ENCODE results near the gene SIVA1.
"Not testable (repeated sequence)": the region's sequence is repeated elsewhere in the genome, so short reads cannot be mapped to it uniquely, and the experiment has no call there.

SIVA1 gene

DNA sequence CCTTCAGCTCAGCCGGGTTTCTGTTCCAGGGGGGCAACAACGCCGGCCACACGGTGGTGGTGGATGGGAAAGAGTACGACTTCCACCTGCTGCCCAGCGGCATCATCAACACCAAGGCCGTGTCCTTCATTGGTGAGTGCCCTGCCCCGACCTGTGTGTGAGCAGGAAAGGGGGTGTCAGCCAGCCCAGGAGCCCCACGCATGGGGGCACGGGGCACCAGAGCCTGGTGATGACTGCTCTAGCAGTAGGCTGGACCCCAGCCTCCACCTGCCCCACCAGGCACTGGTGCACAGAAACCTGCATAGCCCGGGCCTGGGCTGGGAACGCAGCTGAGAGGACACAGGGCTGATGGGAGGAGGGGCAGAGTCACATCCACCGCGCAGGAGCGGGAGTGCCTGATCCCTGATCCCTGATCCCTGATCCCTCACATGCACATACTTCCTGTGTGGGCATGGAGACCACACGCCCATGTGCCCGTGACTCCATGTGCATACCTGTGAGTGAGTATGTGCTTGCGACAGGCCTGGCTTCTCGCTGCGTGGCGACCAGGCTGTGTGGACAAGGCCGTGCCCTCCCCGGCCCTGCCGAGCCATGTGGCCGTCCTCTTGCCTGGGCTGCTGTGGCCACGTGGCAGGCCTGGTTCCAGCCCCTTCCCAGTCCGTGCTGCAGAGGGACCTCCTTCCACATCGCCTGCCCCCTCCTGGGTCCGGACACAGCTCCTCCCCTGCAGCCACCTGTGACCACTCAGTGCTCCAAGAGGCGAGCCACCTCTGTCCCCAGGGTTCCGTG lies 17.8 kb upstream of the SIVA1 start:
- no peak for DNase-seq (ENCODE audit: low spot score)

DNA sequence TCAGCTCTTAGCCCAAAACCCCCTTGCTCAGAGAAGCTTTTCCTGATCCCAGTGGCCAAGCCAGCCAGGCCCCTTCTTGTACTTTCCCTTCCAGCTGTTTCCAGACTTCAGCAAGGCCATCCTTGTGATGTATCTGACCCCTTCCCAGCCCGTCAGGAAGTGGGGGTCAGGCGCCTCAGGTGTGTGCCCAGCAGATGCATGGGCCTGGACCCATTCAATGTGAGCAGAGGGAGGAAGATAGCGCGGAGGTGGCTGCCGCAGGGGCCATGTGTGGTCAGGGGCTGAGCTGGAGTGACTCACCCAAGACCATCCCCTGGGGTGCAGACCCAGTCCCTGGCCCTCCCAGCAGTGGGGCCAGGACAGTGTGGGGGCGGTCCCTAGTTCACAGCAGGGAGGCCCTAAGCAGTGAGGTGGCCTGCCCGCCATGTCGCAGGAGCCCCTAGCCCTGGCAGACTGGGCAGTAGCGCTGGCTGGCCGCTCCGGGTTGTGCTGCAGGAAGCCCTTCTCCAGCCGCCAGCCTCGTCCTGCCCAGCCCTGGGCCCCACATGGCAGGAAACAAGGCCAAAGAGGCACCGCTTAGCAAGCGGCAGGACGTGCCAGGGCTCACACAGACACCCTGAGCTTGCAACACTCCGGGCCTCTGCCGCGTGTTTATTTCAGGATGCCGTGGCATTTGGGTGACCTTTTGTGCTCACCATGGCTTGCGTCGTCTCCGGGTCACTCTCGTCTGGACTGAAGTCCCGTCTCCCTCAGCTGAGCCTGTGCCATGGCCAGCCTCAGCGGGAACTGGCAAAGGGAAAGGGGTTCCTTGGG lies 16.9 kb upstream of the SIVA1 start:
- no peak for DNase-seq (ENCODE audit: low spot score)

DNA sequence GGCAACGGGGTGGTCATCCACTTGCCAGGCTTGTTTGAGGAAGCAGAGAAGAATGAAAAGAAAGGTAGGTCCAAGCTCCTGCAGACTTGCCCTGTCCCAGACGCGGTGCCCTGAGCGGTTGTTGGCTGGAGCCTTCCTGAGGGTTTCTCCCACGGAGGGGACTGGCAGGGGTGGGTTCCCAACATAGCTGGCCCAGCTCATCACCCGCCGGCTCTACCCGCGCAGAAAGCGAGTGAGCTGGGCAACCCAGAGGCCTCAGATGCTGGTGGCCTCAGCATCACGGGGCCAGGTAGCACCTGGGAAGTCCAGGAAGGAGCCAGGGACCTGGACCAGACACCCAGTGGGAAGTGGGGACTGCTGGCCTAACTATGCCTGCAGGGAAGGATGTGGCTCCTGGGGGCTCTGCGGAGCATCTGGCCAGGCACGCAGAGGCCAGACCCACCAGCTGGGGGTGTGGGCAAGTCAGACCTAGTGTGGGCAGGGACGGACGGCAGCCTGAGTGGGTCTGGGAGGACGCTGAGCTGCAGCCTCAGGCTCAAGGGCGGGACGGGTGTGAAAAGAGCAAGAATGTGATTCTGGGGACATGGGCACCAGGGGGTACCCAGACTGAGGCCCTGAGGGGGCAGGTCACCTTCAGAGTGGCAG lies 14.4 kb upstream of the SIVA1 start:
- no peak for DNase-seq (ENCODE audit: low spot score)

DNA sequence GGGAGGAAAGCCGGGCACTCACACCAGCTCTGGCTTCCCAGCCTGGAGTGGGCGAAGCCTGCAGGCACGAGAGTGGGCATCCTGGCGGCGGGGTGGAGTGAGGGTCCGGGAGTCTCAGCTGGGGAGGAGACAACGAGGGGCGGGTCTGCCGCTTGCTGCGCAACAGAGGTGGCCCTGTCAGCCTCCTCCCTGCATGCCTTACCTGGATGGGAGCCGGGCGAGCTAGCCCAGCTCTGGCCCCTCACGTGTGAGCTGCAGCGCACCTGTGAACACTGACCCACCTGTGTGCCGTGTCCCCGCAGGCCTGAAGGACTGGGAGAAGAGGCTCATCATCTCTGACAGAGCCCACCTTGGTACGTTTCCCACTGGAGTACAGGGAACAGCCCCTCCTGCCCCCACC lies 13.9 kb upstream of the SIVA1 start:
- DNase-seq (ENCODE audit: low spot score): no peak

DNA sequence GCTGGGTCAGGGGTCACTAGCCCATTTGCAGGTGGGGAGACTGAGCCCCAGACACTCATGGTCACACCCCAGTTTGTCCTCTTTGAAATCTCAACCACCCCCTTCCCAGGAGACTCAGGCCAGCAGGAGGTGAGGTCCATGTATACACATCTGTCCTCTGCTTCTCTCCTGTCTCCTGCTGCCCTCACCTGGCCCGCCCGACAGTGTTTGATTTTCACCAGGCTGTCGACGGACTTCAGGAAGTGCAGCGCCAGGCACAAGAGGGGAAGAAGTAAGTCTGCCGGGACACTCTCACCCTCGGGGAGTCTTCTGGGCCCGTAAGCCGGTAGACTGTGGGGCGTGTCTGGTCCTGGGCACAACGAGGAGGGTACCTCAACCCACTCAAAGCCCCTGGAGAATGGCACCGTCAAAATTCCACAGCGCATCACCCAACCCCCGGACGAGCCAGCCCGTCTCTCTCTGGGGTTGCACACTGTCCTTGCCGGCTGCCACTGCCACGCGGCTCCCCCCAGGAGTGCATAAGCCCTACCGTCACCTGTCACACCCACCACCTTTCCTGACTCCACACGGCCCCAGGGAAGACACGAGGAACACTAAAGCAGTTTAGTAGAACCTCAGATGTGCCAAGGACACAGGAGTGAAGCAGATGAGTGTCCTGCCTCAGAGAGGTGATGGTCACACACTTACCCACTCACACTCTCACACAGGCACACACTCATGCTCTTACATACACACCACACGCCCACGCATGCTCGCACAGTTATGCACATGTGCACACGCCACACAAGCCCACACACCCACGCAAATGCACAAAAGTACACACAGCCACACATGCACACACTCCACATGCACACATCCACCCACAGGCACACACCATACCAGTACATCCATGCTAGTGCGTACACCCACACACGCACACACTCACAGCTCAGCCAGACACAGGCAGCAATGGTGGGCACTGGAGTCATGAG lies 13.1 kb upstream of the SIVA1 start:
- DNase-seq (ENCODE audit: low spot score): no peak

DNA sequence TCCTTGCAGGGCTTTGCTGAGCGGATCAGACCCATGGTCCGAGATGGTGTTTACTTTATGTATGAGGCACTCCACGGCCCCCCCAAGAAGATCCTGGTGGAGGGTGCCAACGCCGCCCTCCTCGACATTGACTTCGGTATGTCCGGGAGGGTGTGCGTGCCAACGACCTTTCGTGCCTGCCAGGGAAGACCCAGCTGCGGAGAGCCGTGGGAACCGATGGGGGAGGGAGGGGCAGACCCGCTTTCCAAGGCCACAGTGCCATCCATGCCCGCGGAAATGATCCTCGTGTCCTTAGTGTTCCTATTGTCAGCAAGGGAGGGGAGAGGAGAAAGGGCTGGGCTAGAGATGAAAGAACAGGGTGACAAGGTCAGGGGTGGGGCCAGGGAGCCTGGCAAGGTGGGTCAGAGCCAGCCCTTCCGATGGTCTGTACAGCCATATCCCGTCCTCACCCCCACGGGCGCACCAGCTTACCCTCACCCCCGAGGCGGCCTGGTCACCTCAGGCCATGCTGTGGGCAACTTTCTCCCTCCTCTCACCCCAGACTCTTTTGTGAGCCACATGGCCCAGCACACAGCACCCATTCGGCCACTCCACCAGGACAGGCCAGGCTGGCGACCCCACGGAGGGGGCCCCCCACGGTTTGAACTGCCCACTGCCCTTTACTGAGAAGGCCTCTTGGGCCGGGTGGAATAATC lies 11.7 kb upstream of the SIVA1 start:
- no peak for DNase-seq (ENCODE audit: low spot score)

DNA sequence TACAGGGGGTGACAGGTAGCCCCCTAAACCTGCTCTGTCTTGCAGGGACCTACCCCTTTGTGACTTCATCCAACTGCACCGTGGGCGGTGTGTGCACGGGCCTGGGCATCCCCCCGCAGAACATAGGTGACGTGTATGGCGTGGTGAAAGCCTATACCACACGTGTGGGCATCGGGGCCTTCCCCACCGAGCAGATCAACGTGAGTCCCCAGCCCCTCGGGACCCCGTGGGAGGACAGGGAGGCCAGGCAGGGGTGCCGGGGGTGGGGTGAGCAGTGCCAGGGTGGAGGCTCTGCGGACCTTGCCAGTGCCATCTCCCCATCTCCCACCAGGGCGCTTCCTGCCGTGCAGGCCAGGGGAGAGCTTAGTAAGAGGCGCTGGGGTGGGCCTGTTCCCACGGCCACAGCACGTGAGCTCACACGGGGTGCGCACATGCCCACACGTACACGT lies 11.1 kb upstream of the SIVA1 start:
- DNase-seq (ENCODE audit: low spot score): no peak

DNA sequence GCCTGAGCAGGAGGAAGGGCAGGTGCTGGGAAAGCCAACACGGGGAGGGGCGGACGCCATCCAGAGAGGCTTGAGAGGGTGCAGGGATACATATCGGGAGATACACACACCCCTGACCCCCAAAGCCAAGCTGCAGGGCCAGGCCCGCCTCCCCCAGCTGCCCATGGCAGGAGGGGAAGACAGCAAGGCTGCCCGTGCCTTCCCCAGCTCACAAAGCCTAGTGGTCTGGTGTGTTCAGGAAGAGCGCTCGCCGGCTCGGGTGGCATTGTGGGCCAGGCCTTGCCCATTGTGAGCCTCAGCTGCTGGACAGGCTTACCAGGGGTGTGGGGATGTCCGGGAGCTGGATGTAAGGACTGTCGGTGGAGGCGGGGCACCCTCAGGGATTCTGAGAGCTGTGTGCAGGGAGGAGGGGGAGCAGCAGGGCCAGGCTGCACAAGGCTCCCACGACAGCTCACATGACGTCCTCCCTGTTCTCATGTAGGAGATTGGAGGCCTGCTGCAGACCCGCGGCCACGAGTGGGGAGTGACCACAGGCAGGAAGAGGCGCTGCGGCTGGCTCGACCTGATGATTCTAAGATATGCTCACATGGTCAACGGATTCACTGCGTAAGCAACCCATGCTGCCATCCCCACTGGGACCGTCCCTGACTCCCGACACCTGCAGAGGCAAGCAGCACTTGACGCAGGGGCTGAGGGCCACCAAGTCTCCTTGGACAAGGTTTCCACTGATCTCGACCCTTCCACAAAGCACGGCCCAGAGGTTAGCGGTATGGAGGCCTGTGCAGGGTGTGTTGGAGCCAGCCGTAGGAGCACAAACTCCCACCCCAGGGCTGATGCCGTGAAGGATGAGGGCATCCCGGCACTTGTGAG lies 10.1 kb upstream of the SIVA1 start:
- no peak for DNase-seq (ENCODE audit: low spot score)

DNA sequence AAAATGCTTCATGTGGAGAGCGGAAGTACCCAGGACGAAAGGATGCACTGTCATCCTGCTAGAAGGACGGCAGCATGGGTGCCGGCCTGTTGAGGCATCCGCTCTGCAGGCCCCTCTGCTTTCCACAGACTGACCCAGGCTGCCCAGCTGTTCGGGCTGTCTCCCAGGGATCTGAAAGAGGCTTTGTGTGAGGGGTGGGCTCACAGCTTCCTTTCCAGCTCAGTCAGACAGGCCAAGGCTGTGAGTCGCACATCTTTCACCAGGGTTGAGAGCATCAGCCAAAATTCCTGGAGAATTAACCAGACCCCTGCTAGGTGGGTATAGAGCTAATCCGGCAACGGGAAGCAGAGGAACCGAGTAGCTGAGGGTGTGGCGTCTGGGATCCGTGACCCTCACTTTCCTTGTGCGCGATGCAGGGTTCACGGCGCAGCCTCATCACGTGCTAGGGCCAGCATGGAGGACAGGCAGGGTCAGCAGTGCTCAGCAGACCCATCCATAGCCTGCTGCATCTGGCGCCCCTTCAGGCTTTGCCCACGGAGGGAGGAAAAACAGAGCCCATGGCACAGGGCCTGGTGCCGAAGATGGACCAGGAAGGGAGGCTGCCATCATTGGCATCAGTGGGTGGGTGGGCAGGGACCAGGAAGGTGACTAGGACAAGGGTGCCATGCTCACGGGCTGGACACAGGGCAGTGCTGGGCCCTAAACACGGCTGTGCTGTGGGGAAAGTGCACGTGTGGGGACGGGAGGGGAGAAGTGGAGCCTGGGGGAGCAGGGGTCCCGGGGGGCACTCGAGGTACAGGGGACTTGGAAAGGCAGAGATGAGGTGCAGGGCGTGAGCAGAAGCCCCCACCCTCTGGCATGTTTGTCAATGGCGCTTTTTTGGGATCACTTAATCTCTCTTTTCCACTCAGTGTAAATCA lies 9.2 kb upstream of the SIVA1 start:
- DNase-seq (ENCODE audit: low spot score): no peak

DNA sequence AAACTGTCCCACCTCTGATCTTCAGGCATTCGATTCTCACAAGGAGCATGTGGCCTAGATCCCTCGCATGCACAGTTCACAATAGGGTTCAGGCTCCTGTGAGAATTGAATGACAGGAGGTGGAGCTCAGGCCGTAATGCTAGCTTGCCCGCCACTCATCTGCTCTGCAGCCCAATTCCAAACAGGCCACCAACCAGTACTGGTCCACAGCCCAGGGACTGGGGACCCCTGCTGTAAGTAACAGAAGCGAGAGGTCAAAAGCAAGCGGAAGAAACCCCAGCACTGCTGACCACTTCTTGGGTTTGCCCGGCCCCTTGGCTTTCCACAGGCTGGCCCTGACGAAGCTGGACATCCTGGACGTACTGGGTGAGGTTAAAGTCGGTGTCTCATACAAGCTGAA lies 8.5 kb upstream of the SIVA1 start:
- DNase-seq (ENCODE audit: low spot score): no peak

DNA sequence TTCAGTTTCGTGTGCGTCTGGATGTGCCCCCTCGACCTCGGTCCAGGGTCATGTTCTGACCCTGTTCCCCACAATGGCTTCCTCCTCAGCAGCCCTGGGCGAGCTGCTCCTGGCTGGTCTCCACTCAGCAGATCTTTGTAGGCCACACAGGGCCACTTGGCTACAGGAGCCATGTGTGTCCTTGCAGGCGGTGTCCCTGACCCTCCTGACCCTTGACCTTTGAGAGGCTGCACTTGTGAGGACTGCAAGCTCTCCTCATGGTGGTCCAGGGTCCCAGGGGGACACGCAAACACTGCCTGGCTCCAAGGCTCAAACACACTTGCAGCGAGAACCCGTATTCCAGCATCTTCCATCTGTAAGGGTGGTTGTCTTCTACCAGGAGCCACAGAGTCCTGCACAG lies 7.5 kb upstream of the SIVA1 start:
- DNase-seq (ENCODE audit: low spot score): no peak

DNA sequence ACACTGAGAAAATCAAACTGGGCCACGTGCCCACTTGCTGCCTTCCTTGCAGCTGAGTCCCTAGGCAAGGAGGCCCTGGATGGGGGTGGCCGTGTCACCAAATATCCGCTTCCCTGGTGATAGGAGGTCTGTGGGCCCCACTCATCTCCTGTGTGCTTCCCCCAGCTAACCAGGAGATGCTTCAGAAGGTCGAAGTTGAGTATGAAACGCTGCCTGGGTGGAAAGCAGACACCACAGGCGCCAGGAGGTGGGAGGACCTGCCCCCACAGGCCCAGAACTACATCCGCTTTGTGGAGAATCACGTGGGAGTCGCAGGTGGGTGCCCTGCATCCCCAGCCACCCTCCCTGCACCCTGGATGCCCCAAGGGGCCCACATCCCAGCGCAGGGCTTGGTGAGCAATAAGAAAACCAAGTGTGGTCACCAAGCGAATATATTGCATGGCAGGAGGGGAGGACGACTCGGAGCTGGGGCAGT lies 6.8 kb upstream of the SIVA1 start:
- DNase-seq (ENCODE audit: low spot score): no peak

DNA sequence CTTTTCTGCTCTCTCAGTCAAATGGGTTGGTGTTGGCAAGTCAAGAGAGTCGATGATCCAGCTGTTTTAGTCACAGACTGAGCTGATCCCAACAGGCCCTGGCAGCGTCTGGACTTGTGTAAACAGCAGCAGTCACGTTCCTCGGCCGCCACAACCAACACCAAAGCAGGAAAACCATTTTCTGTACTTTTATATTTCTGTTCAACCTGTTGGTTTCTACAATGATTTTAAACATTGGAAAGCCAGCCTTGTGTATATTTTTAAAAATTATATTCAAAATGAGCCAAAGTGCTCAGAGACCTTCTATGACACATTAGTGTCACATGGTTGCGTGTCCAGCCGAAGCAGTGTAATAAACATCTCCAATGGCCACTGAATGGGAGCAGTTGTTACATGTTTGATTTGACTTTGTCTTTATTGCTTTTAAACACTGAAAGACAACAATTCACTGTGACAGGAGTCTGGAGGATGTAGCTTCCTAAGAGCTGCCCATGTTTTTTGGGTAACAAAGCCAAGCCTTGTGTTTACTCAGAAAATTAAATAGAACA lies 5.9 kb upstream of the SIVA1 start:
- DNase-seq (ENCODE audit: low spot score): no peak

DNA sequence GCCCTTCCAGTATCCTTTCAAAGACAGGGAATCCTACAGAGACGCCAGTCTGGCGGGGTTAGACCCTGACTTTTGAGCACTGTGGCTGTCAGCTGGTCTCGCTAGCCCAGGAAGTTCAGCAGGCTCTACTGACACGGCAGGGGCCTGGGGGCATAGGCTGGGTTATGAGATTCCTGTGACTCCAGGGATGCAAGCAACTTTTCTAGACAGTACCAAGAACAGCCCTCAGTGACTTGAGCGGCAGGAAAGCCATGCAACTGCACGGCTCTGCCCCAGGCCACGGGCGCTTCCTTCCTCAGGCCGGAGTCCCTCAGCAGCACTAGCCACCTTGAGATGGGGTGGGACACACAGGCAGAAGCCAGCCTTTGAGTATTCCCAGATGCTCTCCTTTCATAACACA lies 5.1 kb upstream of the SIVA1 start:
- no peak for DNase-seq (ENCODE audit: low spot score)

DNA sequence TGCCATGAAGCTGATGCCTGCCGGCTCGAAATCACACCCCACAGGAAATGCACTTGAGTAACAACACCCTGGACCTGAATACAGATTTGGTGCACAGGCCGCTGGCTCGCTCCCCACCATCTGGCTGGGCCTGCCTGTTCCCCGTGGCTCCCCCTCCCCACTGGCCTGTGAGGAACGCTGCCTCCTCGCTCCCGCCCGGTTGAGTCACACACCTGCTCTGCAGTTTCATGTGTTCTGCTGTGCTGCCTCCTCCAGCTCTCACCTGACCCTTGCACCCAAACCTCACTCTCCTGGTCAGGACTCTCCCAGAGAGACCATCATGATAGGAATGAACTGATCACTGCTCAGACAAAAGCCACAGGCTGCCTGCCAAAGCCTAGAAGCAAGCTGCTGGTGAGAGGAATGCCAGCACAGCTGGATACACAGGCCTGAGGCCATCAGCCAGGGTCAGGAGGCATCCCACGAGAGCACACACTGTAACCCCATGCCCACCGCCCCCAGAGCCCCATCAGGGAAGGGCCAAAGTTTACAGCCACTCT lies 3.8 kb upstream of the SIVA1 start:
- DNase-seq (ENCODE audit: low spot score): no peak

DNA sequence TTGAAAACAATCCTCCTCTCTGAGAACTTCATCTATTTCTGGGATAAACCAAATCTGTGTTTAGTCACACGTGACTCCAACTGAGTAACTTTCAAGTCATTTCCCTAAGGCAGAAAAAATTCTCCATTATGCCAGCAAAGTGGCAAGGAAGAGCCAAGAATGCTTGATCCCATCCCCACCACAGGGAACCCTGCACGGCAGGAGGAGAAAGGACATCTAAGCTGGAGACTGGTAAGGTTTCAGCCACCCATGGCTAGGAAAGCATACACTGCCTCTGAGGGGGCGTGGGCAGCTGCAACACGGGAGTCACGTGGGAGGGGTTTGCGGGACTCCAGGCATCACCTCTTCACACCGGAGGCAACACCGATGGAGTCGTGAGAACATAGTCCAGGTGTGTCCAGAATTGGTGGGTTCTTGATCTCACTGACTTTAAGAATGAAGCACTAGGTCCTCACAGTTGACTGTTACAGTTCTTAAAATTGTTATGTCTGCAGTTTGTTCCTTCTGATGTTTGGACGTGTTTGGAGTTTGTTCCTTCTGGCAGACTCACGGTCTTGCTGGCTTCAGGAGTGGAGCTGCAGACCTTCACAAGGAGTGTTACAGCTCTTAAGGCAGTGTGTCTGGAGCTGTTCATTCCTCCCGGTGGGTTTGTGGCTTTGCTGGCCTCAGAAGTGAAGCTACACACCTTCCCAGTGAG lies 2.7 kb upstream of the SIVA1 start:
- no peak for DNase-seq (ENCODE audit: low spot score)

DNA sequence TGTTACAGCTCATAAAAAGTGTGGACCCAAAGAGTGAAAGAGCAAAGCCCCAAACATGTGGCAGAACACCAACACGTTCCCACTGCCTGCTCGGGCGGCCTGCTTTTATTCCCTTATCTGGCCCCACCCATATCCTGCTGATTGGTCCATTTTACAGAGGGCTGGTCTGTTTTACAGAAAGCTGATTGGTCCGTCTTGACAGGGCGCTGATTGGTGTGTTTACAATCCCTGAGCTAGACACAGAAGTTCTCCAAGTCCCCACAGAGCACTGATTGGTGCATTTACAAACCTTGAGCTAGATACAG lies 2.2 kb upstream of the SIVA1 start:
- not testable (repeated sequence) for DNase-seq (ENCODE audit: low spot score)
